Colonic mucosa (tissue), 4 donors: Measurements from ENCODE around the gene RSPH3. TPM values are rescaled to one million over a fixed set of nuclear protein-coding genes. Genes with fewer than 3 reads are reported as not detected.
A peak's percentile ranks its signal among the peaks of the same experiment; 100 is the strongest.
"Not testable (repeated sequence)": the region's sequence is repeated elsewhere in the genome, so short reads cannot be mapped to it uniquely, and the experiment has no call there.

ENCODE experiments used
- DNase-seq: peaks from one replicate; pipeline ENCODE4 v3.0.0-alpha.2; 2020
- H3K27ac ChIP-seq: fragments of 200-600 bp; one replicate; pipeline ENCODE4 v1.8.0; 2021
- H3K27me3 ChIP-seq: fragments of 200-600 bp; one replicate; pipeline ENCODE4 v1.8.0; 2021
- H3K36me3 ChIP-seq: fragments of 200-600 bp; one replicate; pipeline ENCODE4 v1.8.0; 2021
- H3K4me1 ChIP-seq: fragments of 200-600 bp; one replicate; pipeline ENCODE4 v1.8.0; 2021; ENCODE audit warnings: mild to moderate bottlenecking
- H3K4me3 ChIP-seq: fragments of 200-600 bp; one replicate; pipeline ENCODE4 v1.8.0; 2021
- H3K9ac ChIP-seq, 2 donors: one replicate each; pipeline ENCODE4 v1.7.0; 2013; ENCODE audit warnings: control low read depth in 2 of 2, low read depth in 2 of 2, low read length in 2 of 2
- H3K9me3 ChIP-seq: fragments of 200-600 bp; one replicate; pipeline ENCODE4 v1.8.0; 2021
- CTCF ChIP-seq: fragments of 200-600 bp; IDR thresholded peaks from one replicate; pipeline ENCODE4 v1.8.0; 2022; ENCODE audit warnings: antibody characterized with exemption, mild to moderate bottlenecking
- intact Hi-C: fragments of 100-400 bp; cut with DNase I; formaldehyde crosslinking; loops from one replicate; pipeline ENCODE4 v1.14.1; 2022
- total RNA-seq, 2 donors: library from RNA; stranded (reverse); fragmentation: NEBNext Ultra II Directional in 1 of 2; extraction: Animal tissue kit (Norgen Biotek cat#: 25700) in 1 of 2; gene quantifications; one replicate each; pipeline ENCODE4 v1.2.1, GENCODE V29; 2021
- donor health status: healthy.
- donor health status: DM: no; HTN: no; CAD: no.
- donor health status: DM: no; HTN: no; CAD: no.

The RSPH3 gene
- total RNA-seq, 2 donors from 2014 or later: 17.5 to 19.8 TPM

- intact Hi-C loops: no loop called here
- no peak overlapping the region for H3K9ac ChIP-seq
- no peaks in the 10 kb centered on the region for H3K27me3 ChIP-seq
- H3K9me3 ChIP-seq: no peaks in the 10 kb centered on the region
- peak; percentile 19 for DNase-seq
- H3K4me1 ChIP-seq: no peaks in the 10 kb centered on the region
- H3K4me3 ChIP-seq: no peak overlapping the region
- H3K27ac ChIP-seq: peak overlapping the region; percentile 10
- no peaks in the 10 kb centered on the region for H3K36me3 ChIP-seq
- TF ChIP-seq CTCF: no peak
These were observed 39.2 kb upstream of the RSPH3 start for GRCh38 chr6:159038914-159039884.

GRCh38 chr6:159038318-159038717, 38.3 kb upstream of the RSPH3 start:
- H3K9ac ChIP-seq, H3K27me3 ChIP-seq, H3K4me3 ChIP-seq, H3K36me3 ChIP-seq, H3K4me1 ChIP-seq, H3K9me3 ChIP-seq, intact Hi-C loops: not testable (repeated sequence)
- peak overlapping the region; percentile 10 for H3K27ac ChIP-seq
- DNase-seq: peak; percentile 15

GRCh38 chr6:159037756-159038290, 37.8 kb upstream of the RSPH3 start:
- no peak overlapping the region for H3K27ac ChIP-seq
- DNase-seq: peak; percentile 9
- no peak for TF ChIP-seq CTCF

GRCh38 chr6:159036673-159037072, 36.7 kb upstream of the RSPH3 start:
- no peak for TF ChIP-seq CTCF
- H3K4me3 ChIP-seq: no peak overlapping the region
- peak; percentile 15 for DNase-seq
- H3K9ac ChIP-seq: no peak overlapping the region
- no peaks in the 10 kb centered on the region for H3K27me3 ChIP-seq
- no peaks in the 10 kb centered on the region for H3K36me3 ChIP-seq
- H3K27ac ChIP-seq: no peak overlapping the region
- no peaks in the 10 kb centered on the region for H3K9me3 ChIP-seq
- H3K4me1 ChIP-seq: no peaks in the 10 kb centered on the region
- intact Hi-C loops: no loop called here

More at GRCh38 chr6:159037756-159038290, 37.8 kb upstream of the RSPH3 start:
- intact Hi-C loops: no loop called here
- Histone ChIP-seq H3K4me3 (no peak overlapping the region), H3K4me1 (no peaks in the 10 kb centered on the region), H3K27me3 (no peaks in the 10 kb centered on the region), H3K36me3 (no peaks in the 10 kb centered on the region), H3K9me3 (no peaks in the 10 kb centered on the region), H3K9ac (no peak overlapping the region)

GRCh38 chr6:159035891-159036290, 35.9 kb upstream of the RSPH3 start:
- Histone ChIP-seq H3K36me3 (no peaks in the 10 kb centered on the region), H3K27ac (no peak overlapping the region), H3K27me3 (no peaks in the 10 kb centered on the region), H3K4me1 (no peaks in the 10 kb centered on the region), H3K4me3 (no peak overlapping the region), H3K9me3 (no peaks in the 10 kb centered on the region), H3K9ac (no peak overlapping the region)
- intact Hi-C loops: no loop called here
- TF ChIP-seq CTCF: no peak
- no peak for DNase-seq
